Measurements from ENCODE around the gene TIMM10.

The TIMM10 gene

GRCh38 chr11:57530596-57531507 lies at the start of gene TIMM10:
Gene TIMM10 (minus strand): TSS chr11:57530754. CDS start chr11:57530189, 565 bp downstream.
- DNase-seq = peak; percentile 97

- no peak for DNase-seq
Observed at GRCh38 chr11:57574061-57574460, 43.5 kb upstream of the TIMM10 start.

GRCh38 chr11:57571606-57572005 lies 41.1 kb upstream of the TIMM10 start:
- DNase-seq = peak; percentile 49

- peak; percentile 84 for DNase-seq
Observed at GRCh38 chr11:57568330-57568766, 37.8 kb upstream of the TIMM10 start.

- peak; percentile 63 for DNase-seq
Observed at GRCh38 chr11:57567515-57568329, 37.2 kb upstream of the TIMM10 start, which contains the start of gene UBE2L6. Gene UBE2L6 (minus strand): TSS chr11:57567672. CDS start chr11:57567611, 61 bp downstream.

- DNase-seq = peak; percentile 60
Observed at GRCh38 chr11:57566905-57567514, 36.5 kb upstream of the TIMM10 start.

GRCh38 chr11:57566005-57566904 lies 35.7 kb upstream of the TIMM10 start:
- DNase-seq = peak; percentile 92

GRCh38 chr11:57562596-57562995 lies 32.0 kb upstream of the TIMM10 start:
- no peak for DNase-seq

GRCh38 chr11:57560146-57560545 lies 29.6 kb upstream of the TIMM10 start:
- DNase-seq = no peak

- no peak for DNase-seq
Observed at GRCh38 chr11:57556041-57556440, 25.5 kb upstream of the TIMM10 start.

- DNase-seq = no peak
Observed at GRCh38 chr11:57555393-57555792, 24.8 kb upstream of the TIMM10 start.

GRCh38 chr11:57552479-57552878 lies 21.9 kb upstream of the TIMM10 start:
- DNase-seq = no peak

- no peak for DNase-seq
Observed at GRCh38 chr11:57551941-57552340, 21.4 kb upstream of the TIMM10 start.

GRCh38 chr11:57549983-57550382 lies 19.4 kb upstream of the TIMM10 start:
- no peak for DNase-seq

- peak; percentile 55 for DNase-seq
Observed at GRCh38 chr11:57547854-57548377, 17.4 kb upstream of the TIMM10 start.

GRCh38 chr11:57546869-57547475 lies 16.4 kb upstream of the TIMM10 start:
- peak; percentile 43 for DNase-seq

- DNase-seq = no peak
Observed at GRCh38 chr11:57546451-57546850, 15.9 kb upstream of the TIMM10 start.

GRCh38 chr11:57545883-57546282 lies 15.3 kb upstream of the TIMM10 start:
- DNase-seq = no peak

GRCh38 chr11:57544566-57544965 lies 14.0 kb upstream of the TIMM10 start:
- DNase-seq = no peak

- no peak for DNase-seq
Observed at GRCh38 chr11:57543593-57543992, 13.0 kb upstream of the TIMM10 start.

GRCh38 chr11:57542582-57542981 lies 12.0 kb upstream of the TIMM10 start:
- DNase-seq = no peak
